ENCODE results near the gene RFPL3. TPM values are rescaled to one million over a fixed set of nuclear protein-coding genes. Genes with fewer than 3 reads are reported as not detected.
"Not testable (repeated sequence)": the region's sequence is repeated elsewhere in the genome, so short reads cannot be mapped to it uniquely, and the experiment has no call there.

Gene RFPL3
- total RNA-seq (ENCODE audit: insufficient read depth, low replicate concordance), result 0.48 TPM

GRCh38 chr22:32357567-32357966 is at the start of gene RFPL3:
TSS of gene RFPL3 (plus strand) at chr22:32357867. CDS start at chr22:32358072, 205 bp downstream.
- DNase-seq (ENCODE audit: low spot score), result not testable (repeated sequence)

GRCh38 chr22:32308191-32308590 is 49.5 kb upstream of the RFPL3 start:
- DNase-seq (ENCODE audit: low spot score), result no peak

GRCh38 chr22:32308934-32309333 is 48.7 kb upstream of the RFPL3 start:
- no peak for DNase-seq (ENCODE audit: low spot score)

DNA sequence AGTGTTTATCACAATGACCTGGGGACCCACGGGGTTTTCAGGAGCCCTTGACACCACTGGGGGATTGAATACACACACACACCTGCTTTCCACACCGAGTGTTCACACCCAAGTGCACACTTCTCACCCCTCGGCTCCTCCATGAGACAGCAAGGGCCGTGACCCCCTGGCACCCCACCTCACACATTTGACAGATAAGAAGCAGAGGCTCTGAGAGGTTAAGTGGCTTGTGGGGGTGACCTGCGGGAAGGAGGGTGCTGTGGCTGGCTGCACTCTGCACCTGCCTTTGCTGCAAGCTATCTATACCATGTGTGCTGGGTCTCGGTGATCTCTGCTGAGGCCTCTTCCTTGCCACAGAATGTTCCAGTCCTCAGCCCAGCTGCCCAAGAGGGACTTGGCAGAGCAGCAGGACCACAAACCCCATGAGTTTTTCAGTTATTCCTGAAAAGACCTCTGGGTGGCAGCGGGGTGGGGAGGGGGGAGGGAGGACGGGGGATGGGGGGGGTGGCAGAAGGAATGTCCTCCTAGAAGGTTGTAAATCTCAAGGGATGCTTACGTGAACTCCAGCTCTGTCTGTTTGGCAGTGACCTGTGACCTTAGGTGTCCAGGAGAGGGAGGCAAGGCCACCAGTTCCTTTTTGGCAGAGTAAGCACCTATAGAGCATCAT is 47.9 kb upstream of the RFPL3 start:
- no peak for DNase-seq (ENCODE audit: low spot score)

GRCh38 chr22:32310777-32311176 is 46.9 kb upstream of the RFPL3 start:
- DNase-seq (ENCODE audit: low spot score), result no peak

DNA sequence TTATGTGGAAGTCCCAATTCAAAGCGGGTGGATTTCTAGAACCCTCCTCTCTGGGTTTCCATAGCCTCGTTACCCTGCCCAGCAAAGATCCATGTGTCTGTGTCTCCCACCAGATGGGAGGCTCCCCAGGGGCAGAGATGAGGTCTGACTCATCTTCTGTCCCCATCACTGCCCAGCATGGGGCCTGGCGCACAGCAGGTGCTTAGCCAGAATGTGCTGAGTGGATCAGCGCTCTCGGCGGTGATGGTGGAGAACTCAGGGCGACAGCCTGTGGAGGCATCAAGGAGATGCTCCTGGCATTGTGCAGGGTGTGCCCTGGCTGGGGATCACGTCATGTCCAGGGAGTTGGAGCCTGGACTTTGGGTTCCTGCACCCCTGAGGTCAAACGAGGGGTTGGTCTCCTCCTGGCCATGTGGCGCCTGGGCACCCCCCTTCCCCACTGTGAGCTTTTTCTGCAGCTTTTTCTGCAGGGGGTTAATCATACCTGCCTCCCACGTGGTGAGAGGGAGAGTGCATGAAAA is 46.1 kb upstream of the RFPL3 start:
- DNase-seq (ENCODE audit: low spot score), result no peak

DNA sequence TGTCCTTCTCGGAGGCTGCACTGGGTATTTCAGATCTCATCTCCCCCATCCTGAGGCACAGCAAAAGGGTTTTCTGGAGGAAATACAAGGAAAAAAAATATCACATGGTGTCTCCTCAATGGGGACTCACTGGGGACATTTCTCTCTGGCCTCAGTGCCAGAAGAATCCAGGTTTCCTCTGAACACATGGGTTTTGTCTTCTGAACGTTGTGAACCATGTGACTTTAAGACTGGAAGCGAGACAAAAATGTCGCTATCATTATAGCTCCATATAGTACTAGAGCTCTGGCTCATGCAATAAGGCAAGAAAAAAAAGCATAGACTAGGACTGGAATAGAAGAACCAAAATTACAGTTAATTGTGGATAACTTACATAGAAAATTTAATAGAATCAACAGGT is 44.9 kb upstream of the RFPL3 start:
- no peak for DNase-seq (ENCODE audit: low spot score)

GRCh38 chr22:32313532-32313931 is 44.1 kb upstream of the RFPL3 start:
- DNase-seq (ENCODE audit: low spot score), result no peak

DNA sequence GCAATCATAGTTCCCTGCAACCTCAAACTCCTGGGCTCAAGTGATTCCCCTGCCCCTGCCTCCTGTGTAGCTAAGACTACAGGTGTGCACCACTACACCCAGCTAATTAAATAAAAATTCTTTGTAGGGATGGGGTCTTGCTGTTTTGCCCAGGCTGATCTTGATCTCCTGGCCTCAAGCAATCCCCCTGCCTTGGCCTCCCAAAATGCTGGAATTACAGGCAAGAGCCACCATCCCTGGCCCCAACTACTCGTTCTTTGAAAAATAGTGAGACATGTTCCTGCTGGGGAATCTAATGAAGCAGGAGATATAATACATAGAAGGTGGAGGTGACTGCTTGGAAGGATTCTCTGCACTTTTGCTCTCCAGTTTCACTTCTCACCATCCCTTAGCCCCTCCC is 40.1 kb upstream of the RFPL3 start:
- DNase-seq (ENCODE audit: low spot score), result no peak

DNA sequence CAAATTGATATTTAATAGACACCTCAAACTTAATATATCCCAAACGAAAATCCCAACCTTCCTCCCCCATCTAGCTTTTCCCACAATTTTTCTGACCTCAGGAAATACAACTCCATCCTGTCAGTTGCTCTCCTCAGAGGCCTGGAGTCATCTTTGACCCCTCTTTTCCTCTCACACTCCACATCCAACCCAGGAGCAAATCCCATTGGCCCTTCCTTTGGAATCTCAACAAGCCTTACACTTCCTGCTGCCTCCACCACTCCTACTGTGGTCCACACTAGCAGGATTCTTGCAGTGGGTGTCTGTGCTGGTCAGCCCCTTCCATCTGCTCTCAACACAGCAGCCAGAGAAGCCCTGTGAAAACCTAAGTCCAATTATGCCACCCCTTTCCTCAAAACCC is 39.3 kb upstream of the RFPL3 start:
- DNase-seq (ENCODE audit: low spot score), result no peak

GRCh38 chr22:32319861-32320406 is 37.7 kb upstream of the RFPL3 start:
- DNase-seq (ENCODE audit: low spot score), result no peak

GRCh38 chr22:32322986-32323385 is 34.7 kb upstream of the RFPL3 start:
- no peak for DNase-seq (ENCODE audit: low spot score)

DNA sequence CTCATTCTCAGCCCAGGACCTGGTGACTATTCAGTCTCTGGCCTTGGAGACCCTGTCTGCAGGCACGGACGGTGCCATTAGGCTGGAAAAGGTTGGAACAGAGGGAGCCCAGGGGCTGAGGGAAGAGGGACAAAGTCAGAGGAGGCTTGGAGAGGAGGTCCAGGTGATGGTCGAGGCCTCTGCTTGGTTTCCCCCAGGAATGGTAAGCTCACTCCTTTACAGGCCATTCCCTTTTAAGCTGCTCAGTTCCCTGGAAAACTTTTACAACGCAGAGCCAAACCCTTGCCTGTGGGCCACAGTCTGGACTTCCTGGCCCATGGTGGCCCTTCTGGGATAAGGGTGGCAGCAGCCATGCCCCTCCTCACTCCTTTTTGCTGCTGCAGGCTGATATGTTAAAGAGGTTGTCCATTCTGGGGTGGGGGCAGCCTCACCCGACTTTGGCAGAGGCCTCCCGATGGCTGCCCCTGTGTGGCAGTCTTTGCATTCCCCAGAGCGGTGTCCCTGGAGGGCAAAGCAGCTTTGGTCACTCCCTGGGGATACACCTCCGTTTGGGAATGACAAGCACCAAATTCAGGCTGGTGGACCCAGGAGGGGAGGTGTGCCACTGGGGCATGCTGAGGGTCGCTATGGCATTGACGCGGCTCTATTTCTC is 34.0 kb upstream of the RFPL3 start:
- DNase-seq (ENCODE audit: low spot score), result no peak

DNA sequence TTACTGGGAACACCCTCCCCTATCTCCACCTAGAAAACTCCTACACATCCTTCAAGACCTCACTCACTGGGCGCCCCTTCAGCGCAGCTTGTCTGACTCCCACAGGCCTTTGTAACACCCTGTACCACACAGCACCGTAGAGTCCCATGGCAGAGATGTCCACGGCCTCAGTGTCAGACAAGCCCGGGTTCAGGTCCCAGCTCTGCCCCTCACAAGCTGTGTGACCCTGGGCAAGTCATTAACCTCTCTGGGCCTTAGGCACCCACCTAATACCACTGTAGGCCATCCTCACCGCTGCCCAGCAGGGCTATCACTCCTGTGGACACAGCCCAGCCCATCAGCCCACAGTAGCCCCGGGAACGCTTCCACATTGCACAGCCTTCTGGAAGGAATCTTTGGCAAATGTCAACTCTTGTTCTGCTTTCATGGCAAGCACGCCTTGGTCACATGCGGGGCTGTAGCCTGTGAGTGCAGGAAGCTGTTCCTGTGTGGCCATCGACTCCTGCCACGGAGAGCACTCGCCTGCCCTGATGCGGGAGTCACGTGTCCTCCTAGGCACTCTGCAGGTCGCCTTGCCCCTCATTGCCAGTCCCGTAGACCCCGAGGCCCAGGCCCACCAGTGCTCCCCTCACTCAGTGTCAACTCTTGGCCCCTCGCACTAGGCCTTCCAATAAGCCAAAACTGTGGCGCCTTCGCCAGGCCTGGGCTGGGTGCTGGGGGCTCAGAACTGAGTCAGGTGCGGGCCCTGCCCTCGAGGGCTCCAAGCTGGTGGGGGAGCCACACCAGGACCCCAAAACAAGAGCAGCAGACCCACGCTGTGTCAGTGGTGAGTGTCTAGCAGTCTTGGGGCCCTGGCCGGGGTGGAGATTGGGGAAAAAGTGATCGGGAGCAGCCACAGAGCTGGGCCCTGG is 32.9 kb upstream of the RFPL3 start:
- no peak for DNase-seq (ENCODE audit: low spot score)

DNA sequence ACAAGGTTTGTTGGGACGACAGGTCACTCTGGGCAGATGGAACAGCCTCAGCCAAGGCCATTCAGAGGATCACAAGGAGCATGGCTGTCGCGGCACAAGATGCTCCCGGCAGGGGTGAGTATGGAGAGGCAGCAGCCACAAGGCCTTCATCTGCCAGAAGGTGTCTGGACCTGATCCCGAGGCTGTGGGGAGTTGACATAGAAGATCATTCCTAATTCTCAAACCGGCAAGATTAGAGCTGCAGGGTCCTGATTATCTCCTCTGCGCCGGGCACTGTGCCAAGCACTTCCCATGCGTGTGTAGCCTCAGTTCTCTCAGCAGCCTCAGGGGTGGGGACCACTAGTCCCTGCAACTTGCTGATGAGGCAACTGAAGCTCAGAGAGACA is 32.3 kb upstream of the RFPL3 start:
- peak; percentile 49 for DNase-seq (ENCODE audit: low spot score)

DNA sequence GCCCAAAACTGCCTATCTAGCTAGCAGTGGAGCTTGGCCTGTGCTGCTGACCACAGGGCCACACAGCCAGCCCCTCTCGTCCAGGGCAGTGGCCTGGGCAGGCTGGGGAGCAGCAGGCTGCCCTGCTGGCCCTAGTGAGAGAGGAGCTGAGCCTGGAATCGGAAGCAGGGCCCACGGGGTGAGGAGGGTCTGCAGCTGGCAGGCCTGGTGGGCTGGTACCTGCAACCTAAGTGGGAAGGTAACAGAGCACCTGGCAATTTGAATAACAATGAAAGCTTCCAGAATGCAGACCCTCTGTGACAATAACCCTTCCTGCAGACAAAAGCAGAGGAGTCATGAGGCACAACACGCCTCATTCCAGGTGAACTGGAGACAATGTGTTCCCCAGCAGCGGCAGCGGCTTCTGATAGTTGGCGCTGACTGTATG is 31.8 kb upstream of the RFPL3 start:
- no peak for DNase-seq (ENCODE audit: low spot score)

GRCh38 chr22:32326647-32327046 is 31.0 kb upstream of the RFPL3 start:
- no peak for DNase-seq (ENCODE audit: low spot score)

GRCh38 chr22:32327066-32327465 is 30.6 kb upstream of the RFPL3 start:
- no peak for DNase-seq (ENCODE audit: low spot score)

GRCh38 chr22:32327596-32328171 is 30.0 kb upstream of the RFPL3 start:
- DNase-seq (ENCODE audit: low spot score), result no peak

GRCh38 chr22:32328306-32329201 is 29.1 kb upstream of the RFPL3 start:
- no peak for DNase-seq (ENCODE audit: low spot score)
